Thyroid gland (tissue), 4 donors: ENCODE results near the gene CHI3L1. TPM values are rescaled to one million over a fixed set of nuclear protein-coding genes. Genes with fewer than 3 reads are reported as not detected.

Experiments
- DNase-seq, 2 donors: peaks; one replicate each; pipeline ENCODE4 v3.0.0-alpha.2; 2019
- H3K27ac ChIP-seq, 3 donors: fragments of 200-600 bp; sonication (generic); 1 replicate in 2 of 3; 2 replicates in 1 of 3; pipeline ENCODE4 v1.5.1; 2016 to 2019; ENCODE audit warnings: mild to moderate bottlenecking in 1 of 3, moderate library complexity in 1 of 3
- H3K27me3 ChIP-seq: fragments of 200-600 bp; sonication (generic); one replicate; pipeline ENCODE4 v1.5.1; 2019
- H3K36me3 ChIP-seq, 2 donors: fragments of 200-600 bp; sonication (generic); one replicate each; pipeline ENCODE4 v1.5.1; 2016 to 2019
- H3K4me1 ChIP-seq, 2 donors: fragments of 200-600 bp; sonication (generic); one replicate each; pipeline ENCODE4 v1.5.1; 2017 to 2019
- H3K4me3 ChIP-seq, 3 donors: fragments of 200-600 bp; sonication (generic); replicated peaks in 1 of 3; 1 replicate in 2 of 3; 2 replicates in 1 of 3; pipeline ENCODE4 v1.5.1; 2016; ENCODE audit warnings: mild to moderate bottlenecking in 1 of 3
- H3K9me3 ChIP-seq: fragments of 200-600 bp; sonication (generic); one replicate; pipeline ENCODE4 v1.5.1; 2017
- CTCF ChIP-seq, 6 experiments: fragments of 200-600 bp in 3 of 6; fragments of 450-650 bp in 3 of 6; sonication (generic) in 3 of 6; IDR thresholded peaks; one replicate each; pipeline ENCODE4 v1.5.1; 2016 to 2019; ENCODE audit warnings: antibody characterized with exemption in 6 of 6, mild to moderate bottlenecking in 2 of 6, inconsistent platforms in 1 of 6, moderate library complexity in 1 of 6
- POLR2A ChIP-seq, 2 donors: fragments of 450-650 bp; IDR thresholded peaks; one replicate each; pipeline ENCODE4 v1.6.1; 2017; ENCODE audit warnings: antibody characterized with exemption in 2 of 2, mild to moderate bottlenecking in 2 of 2, moderate library complexity in 1 of 2
- WGBS, 2 donors: methylation state at CpG; one replicate each; pipeline ENCODE4 v1.1.5; 2017; 5-methylcytosine and 5-hydroxymethylcytosine counted together
- intact Hi-C: fragments of 100-400 bp; cut with DNase I; formaldehyde crosslinking; loops from one replicate; pipeline ENCODE4 v1.15.1; 2023
- total RNA-seq, 4 donors: library from RNA; depleted of rRNA; stranded (reverse); fragments of >200 nt; gene quantifications; one replicate each; pipeline ENCODE4 v1.2.3, GENCODE V29; 2016

Gene CHI3L1
- total RNA-seq, 4 donors from 2014 or later = 1.2 to 42.9 (median 4.4) TPM

- no peak overlapping the region for H3K4me3 ChIP-seq
- intact Hi-C loops = no loop called here
- H3K27me3 ChIP-seq = no peaks in the 10 kb centered on the region
- 73 to 75% methylated on average over 3 to 4 of the region's 4 CpGs for WGBS, 2 donors
- H3K36me3 ChIP-seq = no peaks in the 10 kb centered on the region
- H3K9me3 ChIP-seq = no peaks in the 10 kb centered on the region
- H3K4me1 ChIP-seq = no peaks in the 10 kb centered on the region
- H3K27ac ChIP-seq = no peak overlapping the region
- TF ChIP-seq POLR2A (IDR thresholded peaks at IDR 0.05) = no peak
- no peak for TF ChIP-seq CTCF (IDR thresholded peaks at IDR 0.05)
- DNase-seq = no peak
Observed at GRCh38 chr1:203225071-203225470, 38.6 kb upstream of the CHI3L1 start.

- intact Hi-C loops = no loop called here
- TF ChIP-seq CTCF (IDR thresholded peaks at IDR 0.05) = no peak
- no peak for TF ChIP-seq POLR2A (IDR thresholded peaks at IDR 0.05)
- no peak overlapping the region for H3K27ac ChIP-seq
- no peaks in the 10 kb centered on the region for H3K36me3 ChIP-seq
- H3K27me3 ChIP-seq = no peaks in the 10 kb centered on the region
- no peak for DNase-seq
- no peak overlapping the region for H3K4me3 ChIP-seq
- WGBS, 2 donors = 81 to 83% methylated on average over 17 of the region's 18 CpGs
- H3K4me1 ChIP-seq = no peaks in the 10 kb centered on the region
- H3K9me3 ChIP-seq = no peaks in the 10 kb centered on the region
Observed at GRCh38 chr1:203223012-203223775, 36.7 kb upstream of the CHI3L1 start.

- H3K9me3 ChIP-seq = no peaks in the 10 kb centered on the region
- H3K27ac ChIP-seq = no peak overlapping the region
- H3K36me3 ChIP-seq = no peaks in the 10 kb centered on the region
- intact Hi-C loops = loop anchor here (5.0 kb wide), 2 partner anchors 48 to 178 kb away; no protein-coding TSS in a partner anchor
- no peak overlapping the region for H3K4me3 ChIP-seq
- no peaks in the 10 kb centered on the region for H3K27me3 ChIP-seq
- no peak for TF ChIP-seq POLR2A (IDR thresholded peaks at IDR 0.05)
- no peak for TF ChIP-seq CTCF (IDR thresholded peaks at IDR 0.05)
- H3K4me1 ChIP-seq = no peaks in the 10 kb centered on the region
- no peak for DNase-seq
- WGBS, 2 donors = 79 to 84% methylated on average over 8 of the region's 8 CpGs
Observed at GRCh38 chr1:203219934-203220333, 33.4 kb upstream of the CHI3L1 start.

- intact Hi-C loops = loop anchor here (5.0 kb wide), 2 partner anchors 47 to 177 kb away; no protein-coding TSS in a partner anchor
- Histone ChIP-seq H3K9me3 (no peaks in the 10 kb centered on the region), H3K36me3 (no peaks in the 10 kb centered on the region), H3K27ac (no peak overlapping the region), H3K4me1 (no peaks in the 10 kb centered on the region), H3K4me3 (no peak overlapping the region), H3K27me3 (no peaks in the 10 kb centered on the region)
- WGBS, 2 donors = 77 to 92% methylated on average over 1 of the region's 1 CpG
- no peak for DNase-seq
- no peak for TF ChIP-seq CTCF (IDR thresholded peaks at IDR 0.05)
- TF ChIP-seq POLR2A (IDR thresholded peaks at IDR 0.05) = no peak
Observed at GRCh38 chr1:203219171-203219570, 32.7 kb upstream of the CHI3L1 start.

- no peak overlapping the region for H3K4me3 ChIP-seq
- H3K27ac ChIP-seq = no peak overlapping the region
- DNase-seq = no peak
- no peaks in the 10 kb centered on the region for H3K4me1 ChIP-seq
- H3K27me3 ChIP-seq = no peaks in the 10 kb centered on the region
- TF ChIP-seq POLR2A (IDR thresholded peaks at IDR 0.05) (no peak), CTCF (IDR thresholded peaks at IDR 0.05) (no peak)
- H3K36me3 ChIP-seq = no peaks in the 10 kb centered on the region
- no peaks in the 10 kb centered on the region for H3K9me3 ChIP-seq
- intact Hi-C loops = loop anchor here (2.0 to 5.0 kb wide), 3 partner anchors 45 to 175 kb away; no protein-coding TSS in a partner anchor
- WGBS, 2 donors = 68 to 86% methylated on average over 4 of the region's 7 CpGs
Observed at GRCh38 chr1:203217668-203218067, 31.2 kb upstream of the CHI3L1 start.
